NB4 (cell line): ENCODE data around the gene ACSL3.

Experiments used
- DNase-seq: peaks from one replicate; pipeline ENCODE4 v3.0.0; 2010; ENCODE audit warnings: low read depth
- H3K4me3 ChIP-seq: one replicate; pipeline ENCODE4 v1.5.1; 2011; ENCODE audit warnings: mild to moderate bottlenecking, low read depth, low read length, moderate library complexity
- CTCF ChIP-seq: IDR thresholded peaks from one replicate; pipeline ENCODE4 v1.5.1; 2012; ENCODE audit warnings: low read depth, low read length
- MAX ChIP-seq: IDR thresholded peaks from 2 replicates; pipeline ENCODE4 v1.6.1; 2011; ENCODE audit warnings: low read depth, low read length
- MYC ChIP-seq: IDR thresholded peaks from 2 replicates; pipeline ENCODE4 v1.6.1; 2011; ENCODE audit warnings: low read depth, low read length
- POLR2A ChIP-seq: IDR thresholded peaks from 2 replicates; pipeline ENCODE4 v1.6.1; 2011; ENCODE audit warnings: mild to moderate bottlenecking; ENCODE audit not compliant: insufficient read length; ENCODE audit errors: extremely low read depth

The ACSL3 gene

GRCh38 chr2:222946700-222947287 is 86.0 kb downstream of the ACSL3 start:
- DNase-seq, result peak; percentile 18
- H3K4me3 ChIP-seq, result no peak overlapping the region
- TF ChIP-seq POLR2A, result no peak
- TF ChIP-seq CTCF, result no peak
- no peak for TF ChIP-seq MAX
- no peak for TF ChIP-seq MYC

GRCh38 chr2:222949073-222949472 is 88.2 kb downstream of the ACSL3 start:
- TF ChIP-seq POLR2A (no peak), CTCF (no peak), MYC (no peak), MAX (no peak)
- no peak overlapping the region for H3K4me3 ChIP-seq
- no peak for DNase-seq

- TF ChIP-seq MAX (no peak), MYC (no peak), CTCF (no peak), POLR2A (no peak)
- no peak for DNase-seq
- no peak overlapping the region for H3K4me3 ChIP-seq
Measured at GRCh38 chr2:222949690-222950323, 89.0 kb downstream of the ACSL3 start.

- TF ChIP-seq MYC (no peak), MAX (no peak), CTCF (no peak), POLR2A (no peak)
- no peak for DNase-seq
- no peak overlapping the region for H3K4me3 ChIP-seq
Measured at GRCh38 chr2:222950638-222951285, 89.9 kb downstream of the ACSL3 start.

GRCh38 chr2:222952204-222952603 is 91.4 kb downstream of the ACSL3 start:
- DNase-seq, result no peak
- no peak overlapping the region for H3K4me3 ChIP-seq
- TF ChIP-seq CTCF (no peak), MYC (no peak), POLR2A (no peak), MAX (no peak)
